DND-41 (cell line): ENCODE measurements around the gene EPB41L4B.

Experiments
- CTCF ChIP-seq: IDR thresholded peaks from 2 replicates; pipeline ENCODE4 v1.5.1; 2012; ENCODE audit warnings: borderline replicate concordance, low read length, moderate library complexity, mild to moderate bottlenecking; ENCODE audit not compliant: poor library complexity, severe bottlenecking; ENCODE audit errors: extremely low read depth
- EZH2 ChIP-seq: IDR thresholded peaks from 3 replicates; pipeline ENCODE4 v1.6.1; 2012; ENCODE audit warnings: borderline replicate concordance, low read depth, mild to moderate bottlenecking, moderate library complexity, low read length, inconsistent platforms; ENCODE audit not compliant: severe bottlenecking

GRCh38 chr9:109319626-109320241 is 1.1 kb downstream of the EPB41L4B start:
- TF ChIP-seq CTCF = no peak
- TF ChIP-seq EZH2 = no peak
